GM12878 (cell line): ENCODE data around the gene THNSL1. TPM values are rescaled to one million over a fixed set of nuclear protein-coding genes. Genes with fewer than 3 reads are reported as not detected.

ENCODE experiments used
- ATF7 ChIP-seq: fragments of 450-650 bp; IDR thresholded peaks from 2 replicates; pipeline ENCODE4 v1.6.1; 2016; ENCODE audit warnings: low read depth, mild to moderate bottlenecking
- HDAC6 ChIP-seq: fragments of 200-600 bp; sonication (generic); IDR thresholded peaks from one replicate; pipeline ENCODE4 v1.8.0; 2017; ENCODE audit warnings: antibody characterized with exemption; ENCODE audit not compliant: unreplicated experiment
- MLLT1 ChIP-seq: fragments of 450-650 bp; IDR thresholded peaks from 2 replicates; pipeline ENCODE4 v1.6.1; 2016; ENCODE audit warnings: mild to moderate bottlenecking
- RAD51 ChIP-seq: fragments of 450-650 bp; IDR thresholded peaks from 2 replicates; pipeline ENCODE4 v1.6.1; 2016; ENCODE audit warnings: moderate library complexity, mild to moderate bottlenecking, inconsistent platforms
- RB1 ChIP-seq: fragments of 450-650 bp; formaldehyde crosslinking; IDR thresholded peaks from 2 replicates; pipeline ENCODE4 v1.6.1; 2017; ENCODE audit warnings: mild to moderate bottlenecking, borderline replicate concordance
- SIX5 ChIP-seq: IDR thresholded peaks from 2 replicates; pipeline ENCODE4 v1.6.1; 2011; ENCODE audit warnings: mild to moderate bottlenecking, low read depth, low read length, moderate library complexity; ENCODE audit not compliant: severe bottlenecking
- SKIL ChIP-seq: fragments of 450-650 bp; IDR thresholded peaks from 2 replicates; pipeline ENCODE4 v1.6.1; 2017; ENCODE audit warnings: mild to moderate bottlenecking, low read depth, inconsistent platforms; ENCODE audit not compliant: poor library complexity, severe bottlenecking
- SMC3 ChIP-seq: IDR thresholded peaks from 2 replicates; pipeline ENCODE4 v1.6.1; 2011; ENCODE audit warnings: low read length, improper control_type of control experiment, borderline replicate concordance
- TCF3 ChIP-seq: IDR thresholded peaks from 2 replicates; pipeline ENCODE4 v1.6.1; 2012; ENCODE audit warnings: low read depth, mild to moderate bottlenecking, low read length, borderline replicate concordance; ENCODE audit not compliant: insufficient read depth
- polyA plus RNA-seq, 11 experiments: library from polyadenylated mRNA; depleted of rRNA in 4 of 11; unstranded in 6 of 11; stranded (reverse) in 5 of 11; fragments of >200 nt; fragmentation: Nextera tagmentation in 4 of 11; fragmentation: Illumina TruSeq in 1 of 11; extraction: Ambion mirVana in 4 of 11; extraction: Trizol in 1 of 11; gene quantifications; 1 replicate in 1 of 11; 2 replicates in 10 of 11; pipeline versions ENCODE4 v1.2.1 to v1.2.3, GENCODE V29; 2011 to 2016; ENCODE audit warnings: inconsistent platforms in 2 of 11, missing spikeins in 2 of 11, low read depth in 1 of 11
- total RNA-seq, 4 experiments: library from RNA; depleted of rRNA in 3 of 4; stranded (reverse); fragments of >200 nt in 3 of 4; fragmentation: Illumina TruSeq in 1 of 4; extraction: Trizol in 1 of 4; gene quantifications; 2 replicates each; pipeline versions ENCODE4 v1.2.1 to v1.2.3, GENCODE V29; 2013 to 2021
- TF ChIP-seq, protein P1 (sequence below): fragments of 150-350 bp; IDR thresholded peaks from 2 replicates; pipeline ENCODE4 v1.6.1; 2016; ENCODE audit warnings: low read depth, low read length
- TF ChIP-seq, protein P2 (sequence below): fragments of 450-650 bp; IDR thresholded peaks from 2 replicates; pipeline ENCODE4 v1.6.1; 2017; ENCODE audit warnings: mild to moderate bottlenecking, moderate library complexity

Gene THNSL1
- total and polyA plus RNA-seq, 10 of the 15 experiments (the other 5 are each of a cell fraction or from before 2014, with no cell fraction given) = 4.2 to 17.5 (median 6.2) TPM

DNA sequence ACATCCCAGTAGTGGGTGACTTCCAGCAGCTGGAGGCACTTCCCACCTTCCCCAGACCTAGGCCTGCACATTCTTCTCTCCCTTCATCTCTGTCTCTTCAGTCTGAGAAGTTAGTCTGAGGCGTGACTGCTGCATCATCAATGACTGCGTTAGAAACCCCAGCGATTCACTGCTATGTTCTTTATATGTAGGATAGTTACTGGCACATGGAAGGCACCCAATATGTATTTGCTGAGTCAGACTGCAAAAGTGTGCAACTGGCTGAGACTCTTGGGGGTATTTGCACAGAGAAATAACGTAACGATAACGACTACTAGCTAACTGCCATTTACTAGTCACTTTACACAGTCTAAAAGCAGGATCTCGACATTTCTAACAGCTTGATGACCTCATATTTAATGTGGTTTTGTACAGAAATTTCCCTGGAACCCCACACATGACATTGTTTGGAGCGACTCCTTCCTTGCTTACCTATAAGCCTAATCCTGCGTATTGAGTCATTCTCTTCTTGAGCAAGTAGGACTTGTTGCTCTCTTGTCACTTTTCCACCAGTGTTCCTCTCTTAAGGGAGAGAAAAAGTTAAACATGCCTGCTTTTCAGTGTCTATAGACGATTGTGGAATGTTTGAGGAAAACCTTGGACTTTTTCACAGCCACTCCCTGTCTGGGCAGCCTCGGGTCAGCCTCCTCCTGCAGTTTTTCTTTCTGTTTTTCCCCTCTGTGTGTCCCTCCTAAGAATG is 45.5 kb downstream of the THNSL1 start (continued):
- TF ChIP-seq SIX5 (no peak), ATF7 (no peak), RB1 (no peak), TCF3 (no peak), MLLT1 (no peak), HDAC6 (no peak), RAD51 (no peak), SMC3 (no peak), SKIL (no peak)
- TF ChIP-seq, protein P1, sequence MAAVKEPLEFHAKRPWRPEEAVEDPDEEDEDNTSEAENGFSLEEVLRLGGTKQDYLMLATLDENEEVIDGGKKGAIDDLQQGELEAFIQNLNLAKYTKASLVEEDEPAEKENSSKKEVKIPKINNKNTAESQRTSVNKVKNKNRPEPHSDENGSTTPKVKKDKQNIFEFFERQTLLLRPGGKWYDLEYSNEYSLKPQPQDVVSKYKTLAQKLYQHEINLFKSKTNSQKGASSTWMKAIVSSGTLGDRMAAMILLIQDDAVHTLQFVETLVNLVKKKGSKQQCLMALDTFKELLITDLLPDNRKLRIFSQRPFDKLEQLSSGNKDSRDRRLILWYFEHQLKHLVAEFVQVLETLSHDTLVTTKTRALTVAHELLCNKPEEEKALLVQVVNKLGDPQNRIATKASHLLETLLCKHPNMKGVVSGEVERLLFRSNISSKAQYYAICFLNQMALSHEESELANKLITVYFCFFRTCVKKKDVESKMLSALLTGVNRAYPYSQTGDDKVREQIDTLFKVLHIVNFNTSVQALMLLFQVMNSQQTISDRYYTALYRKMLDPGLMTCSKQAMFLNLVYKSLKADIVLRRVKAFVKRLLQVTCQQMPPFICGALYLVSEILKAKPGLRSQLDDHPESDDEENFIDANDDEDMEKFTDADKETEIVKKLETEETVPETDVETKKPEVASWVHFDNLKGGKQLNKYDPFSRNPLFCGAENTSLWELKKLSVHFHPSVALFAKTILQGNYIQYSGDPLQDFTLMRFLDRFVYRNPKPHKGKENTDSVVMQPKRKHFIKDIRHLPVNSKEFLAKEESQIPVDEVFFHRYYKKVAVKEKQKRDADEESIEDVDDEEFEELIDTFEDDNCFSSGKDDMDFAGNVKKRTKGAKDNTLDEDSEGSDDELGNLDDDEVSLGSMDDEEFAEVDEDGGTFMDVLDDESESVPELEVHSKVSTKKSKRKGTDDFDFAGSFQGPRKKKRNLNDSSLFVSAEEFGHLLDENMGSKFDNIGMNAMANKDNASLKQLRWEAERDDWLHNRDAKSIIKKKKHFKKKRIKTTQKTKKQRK = no peak
- TF ChIP-seq, protein P2, sequence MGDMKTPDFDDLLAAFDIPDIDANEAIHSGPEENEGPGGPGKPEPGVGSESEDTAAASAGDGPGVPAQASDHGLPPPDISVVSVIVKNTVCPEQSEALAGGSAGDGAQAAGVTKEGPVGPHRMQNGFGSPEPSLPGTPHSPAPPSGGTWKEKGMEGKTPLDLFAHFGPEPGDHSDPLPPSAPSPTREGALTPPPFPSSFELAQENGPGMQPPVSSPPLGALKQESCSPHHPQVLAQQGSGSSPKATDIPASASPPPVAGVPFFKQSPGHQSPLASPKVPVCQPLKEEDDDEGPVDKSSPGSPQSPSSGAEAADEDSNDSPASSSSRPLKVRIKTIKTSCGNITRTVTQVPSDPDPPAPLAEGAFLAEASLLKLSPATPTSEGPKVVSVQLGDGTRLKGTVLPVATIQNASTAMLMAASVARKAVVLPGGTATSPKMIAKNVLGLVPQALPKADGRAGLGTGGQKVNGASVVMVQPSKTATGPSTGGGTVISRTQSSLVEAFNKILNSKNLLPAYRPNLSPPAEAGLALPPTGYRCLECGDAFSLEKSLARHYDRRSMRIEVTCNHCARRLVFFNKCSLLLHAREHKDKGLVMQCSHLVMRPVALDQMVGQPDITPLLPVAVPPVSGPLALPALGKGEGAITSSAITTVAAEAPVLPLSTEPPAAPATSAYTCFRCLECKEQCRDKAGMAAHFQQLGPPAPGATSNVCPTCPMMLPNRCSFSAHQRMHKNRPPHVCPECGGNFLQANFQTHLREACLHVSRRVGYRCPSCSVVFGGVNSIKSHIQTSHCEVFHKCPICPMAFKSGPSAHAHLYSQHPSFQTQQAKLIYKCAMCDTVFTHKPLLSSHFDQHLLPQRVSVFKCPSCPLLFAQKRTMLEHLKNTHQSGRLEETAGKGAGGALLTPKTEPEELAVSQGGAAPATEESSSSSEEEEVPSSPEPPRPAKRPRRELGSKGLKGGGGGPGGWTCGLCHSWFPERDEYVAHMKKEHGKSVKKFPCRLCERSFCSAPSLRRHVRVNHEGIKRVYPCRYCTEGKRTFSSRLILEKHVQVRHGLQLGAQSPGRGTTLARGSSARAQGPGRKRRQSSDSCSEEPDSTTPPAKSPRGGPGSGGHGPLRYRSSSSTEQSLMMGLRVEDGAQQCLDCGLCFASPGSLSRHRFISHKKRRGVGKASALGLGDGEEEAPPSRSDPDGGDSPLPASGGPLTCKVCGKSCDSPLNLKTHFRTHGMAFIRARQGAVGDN = no peak
- TF ChIP-seq, all 136 proteins: peak for 0
